Retina (tissue), 1 donor: ENCODE data around the gene EML6.
"Not testable (repeated sequence)": the region's sequence is repeated elsewhere in the genome, so short reads cannot be mapped to it uniquely, and the experiment has no call there.

Source experiments
- DNase-seq: peaks from one replicate; pipeline ENCODE4 v3.0.0-alpha.2; 2016

Gene EML6

DNA sequence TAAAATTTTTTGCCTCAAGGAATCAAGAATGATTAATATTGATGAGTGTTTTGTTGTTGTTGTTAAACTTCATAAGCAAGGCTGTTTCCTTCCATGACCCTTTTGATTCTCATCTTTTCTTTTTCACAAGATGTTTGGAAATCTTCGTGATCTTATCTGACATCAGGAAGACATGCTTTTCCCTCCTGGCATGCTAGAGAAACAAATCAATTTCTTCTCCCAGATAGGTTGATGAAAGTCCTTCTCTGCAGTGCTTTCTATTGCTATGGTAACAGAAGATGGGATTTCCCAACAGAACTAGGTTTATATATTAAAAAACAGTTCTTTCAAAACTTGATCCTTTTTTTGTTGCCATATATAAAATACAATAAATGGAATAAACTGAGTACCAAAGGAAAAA, 85.2 kb downstream of the EML6 start:
- DNase-seq, result no peak

DNA sequence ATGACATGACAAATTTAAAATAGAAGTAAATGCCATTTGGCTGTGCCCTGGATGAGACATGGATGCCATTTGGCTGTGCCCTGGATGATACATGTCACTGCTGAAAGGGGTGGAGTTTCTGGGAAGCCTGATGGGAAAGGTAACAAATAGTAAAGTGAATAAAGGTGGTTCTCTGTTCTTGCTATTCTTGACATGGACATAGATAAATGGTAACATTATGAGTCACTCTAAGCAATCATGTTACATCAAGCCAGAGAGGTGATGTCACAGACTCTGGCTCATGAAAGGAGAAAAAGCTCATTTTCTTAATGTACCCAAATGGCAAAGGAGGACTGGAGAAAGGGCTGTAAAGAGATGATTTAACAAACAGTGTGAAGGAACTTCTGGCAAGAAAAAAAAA, 86.4 kb downstream of the EML6 start:
- DNase-seq, result no peak

DNA sequence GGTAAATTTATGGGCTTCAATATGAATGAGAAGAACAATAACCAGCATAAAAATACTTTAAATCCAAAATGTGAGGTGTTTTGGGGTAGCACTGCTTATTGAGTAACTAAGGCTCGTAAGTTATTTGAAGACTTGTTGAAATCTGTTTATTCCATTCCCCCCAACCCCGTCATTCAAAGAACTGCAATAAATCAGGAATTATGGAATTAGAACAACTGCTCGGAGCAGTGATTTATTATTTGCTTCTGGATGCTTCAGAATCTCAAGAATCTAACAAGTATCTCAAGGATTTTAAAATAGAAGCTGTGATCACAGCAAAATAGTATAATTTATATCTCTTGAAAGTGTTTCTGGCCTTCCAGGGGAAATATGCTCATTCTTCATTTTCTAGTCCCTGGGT, 86.8 kb downstream of the EML6 start:
- DNase-seq, result no peak

DNA sequence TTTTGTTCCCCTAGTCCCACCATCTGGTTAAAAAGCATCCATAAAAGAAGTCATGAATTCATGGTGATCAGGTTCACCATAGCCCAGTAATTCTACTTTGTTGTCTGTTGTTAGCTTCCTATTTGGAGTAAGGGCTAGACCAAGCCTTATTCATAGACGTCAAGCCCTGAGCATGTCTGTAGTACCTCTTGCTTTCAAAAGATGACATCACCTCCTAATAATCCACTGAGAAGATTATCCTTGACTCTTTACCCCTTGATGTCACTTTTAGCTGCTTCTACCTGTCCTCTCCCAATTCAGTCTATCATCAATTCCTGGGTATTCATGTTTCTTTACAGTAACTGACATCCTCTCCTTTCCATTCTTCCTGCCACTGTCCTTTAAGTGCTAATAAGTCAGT, 90.1 kb downstream of the EML6 start:
- DNase-seq, result no peak

DNA sequence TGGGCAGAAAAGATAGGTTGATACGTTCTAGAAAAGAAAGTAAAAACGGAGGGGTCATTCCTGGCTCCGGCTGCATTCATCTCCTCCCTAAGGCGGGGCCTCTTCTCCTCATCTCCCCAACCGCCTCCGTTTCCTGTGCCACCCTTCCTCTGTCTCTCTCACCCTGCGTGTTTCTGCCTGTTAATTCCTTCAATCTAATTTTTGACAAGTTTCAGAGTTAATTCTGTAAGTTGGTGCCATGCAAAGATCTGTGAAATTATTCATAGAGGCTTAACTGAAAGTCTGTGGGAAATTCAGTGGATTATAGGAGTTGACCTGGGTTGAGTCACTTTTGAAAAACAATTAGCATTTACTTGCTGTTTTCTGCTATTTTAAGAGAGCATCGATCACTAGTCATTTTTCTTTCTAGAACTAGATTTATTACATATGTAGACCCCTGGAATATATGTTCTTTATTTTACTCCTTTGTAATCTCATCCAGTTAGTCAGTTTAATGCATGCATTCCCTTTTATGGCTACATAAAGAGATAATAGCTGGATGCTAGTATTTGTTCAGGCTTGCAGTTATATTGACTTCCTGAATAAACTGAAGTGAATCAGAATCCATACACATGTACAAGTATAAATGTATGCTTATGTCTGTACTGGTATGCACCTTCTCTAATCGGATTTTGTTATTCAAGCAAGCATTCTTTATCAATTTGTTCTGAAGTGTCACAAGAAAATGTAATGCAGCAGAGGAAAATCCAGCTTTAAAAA, 91.1 kb downstream of the EML6 start:
- no peak for DNase-seq

DNA sequence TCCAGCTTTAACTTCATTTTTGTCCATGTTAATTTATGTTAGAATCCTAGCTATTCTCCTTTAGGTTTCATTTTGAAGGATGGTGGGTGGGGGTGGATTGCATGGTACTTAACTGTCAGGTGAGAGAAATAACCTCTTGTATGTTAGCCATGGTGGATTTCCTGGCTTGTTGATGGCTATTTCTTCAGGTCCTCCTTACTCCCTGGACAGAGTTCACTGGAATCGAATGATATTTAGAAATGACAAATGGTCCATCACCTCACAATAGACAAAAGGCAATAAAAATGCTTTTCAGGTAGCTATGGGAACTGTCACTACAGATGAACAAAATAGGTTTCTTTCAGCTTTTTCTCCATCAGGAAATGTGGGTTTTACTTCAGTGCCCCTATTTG, 91.7 kb downstream of the EML6 start:
- DNase-seq, result no peak

DNA sequence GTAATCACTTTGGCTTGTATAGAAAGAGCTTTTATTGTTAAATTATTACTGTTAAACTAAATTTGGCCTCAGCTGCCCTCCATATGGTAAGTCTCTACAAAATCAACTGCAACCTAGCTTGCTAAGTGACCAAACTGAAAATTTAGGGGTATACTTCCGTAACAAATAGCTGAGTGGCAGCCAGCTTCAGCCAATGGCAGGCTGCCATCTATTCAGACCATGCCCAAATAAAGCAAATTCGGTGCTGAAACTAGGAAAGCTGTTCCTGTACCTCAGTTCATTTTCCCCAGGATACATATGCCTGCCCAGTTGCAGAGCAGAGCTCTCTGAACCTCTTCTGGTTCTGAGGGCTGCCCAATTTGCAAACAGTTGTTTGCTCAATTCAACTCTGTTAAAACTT, 94.8 kb downstream of the EML6 start:
- no peak for DNase-seq

DNA sequence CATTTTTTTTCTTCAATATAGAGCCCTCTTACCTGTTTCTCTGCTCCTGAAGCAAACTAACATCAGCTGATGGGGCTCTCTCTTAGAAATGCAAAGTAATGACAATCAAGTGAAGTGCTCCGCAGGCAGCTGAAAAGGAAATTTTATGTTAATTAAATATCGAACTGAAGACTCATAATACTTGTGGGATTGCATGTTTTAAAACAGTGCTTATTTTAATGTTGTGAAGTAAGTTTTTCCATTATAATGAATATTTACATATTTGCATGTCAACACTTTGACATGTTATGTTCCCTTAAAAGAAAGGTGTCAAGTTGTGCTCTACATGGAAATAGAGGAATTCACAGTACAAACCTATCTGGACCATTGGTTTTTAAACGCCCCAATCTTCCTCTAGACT, 97.1 kb downstream of the EML6 start:
- DNase-seq, result no peak

DNA sequence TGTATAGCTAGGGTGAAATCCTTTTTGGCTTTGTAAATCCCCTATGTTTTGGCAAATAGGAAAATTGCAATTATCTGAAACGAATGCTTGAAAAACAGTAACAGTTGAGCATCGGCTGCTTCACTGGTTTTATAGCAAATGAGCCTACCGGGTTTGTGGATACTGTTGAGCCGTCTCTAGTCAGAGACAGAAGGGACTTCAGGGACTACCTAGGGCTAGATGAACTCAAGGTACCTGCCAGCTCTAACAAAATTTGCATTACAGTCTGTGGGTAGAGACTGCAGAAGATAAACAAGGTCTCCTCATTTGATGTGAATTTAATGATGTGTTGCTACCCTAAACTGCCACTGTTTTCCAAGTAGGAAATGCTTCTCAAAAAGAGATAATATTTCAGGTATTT, 101.1 kb downstream of the EML6 start:
- DNase-seq, result no peak

DNA sequence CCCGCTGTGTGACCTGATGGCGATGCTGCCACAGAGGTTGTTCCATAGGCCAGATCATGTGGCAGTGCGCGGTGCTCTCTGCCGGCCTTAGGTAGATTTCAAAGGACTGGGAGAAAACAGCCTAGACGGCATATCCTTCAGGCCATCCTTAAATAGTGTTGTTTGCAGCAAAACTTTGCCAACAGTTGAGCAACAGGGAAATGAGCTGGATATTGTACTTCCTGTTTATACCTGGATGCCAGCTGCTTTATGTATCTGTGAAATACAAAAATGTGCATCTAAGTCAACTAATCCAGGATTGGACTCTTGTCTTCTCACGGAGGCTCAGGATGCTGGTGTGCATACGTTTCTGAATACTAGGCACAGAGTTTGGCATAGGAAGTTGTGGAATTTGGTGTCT, 107.1 kb downstream of the EML6 start:
- DNase-seq, result no peak

DNA sequence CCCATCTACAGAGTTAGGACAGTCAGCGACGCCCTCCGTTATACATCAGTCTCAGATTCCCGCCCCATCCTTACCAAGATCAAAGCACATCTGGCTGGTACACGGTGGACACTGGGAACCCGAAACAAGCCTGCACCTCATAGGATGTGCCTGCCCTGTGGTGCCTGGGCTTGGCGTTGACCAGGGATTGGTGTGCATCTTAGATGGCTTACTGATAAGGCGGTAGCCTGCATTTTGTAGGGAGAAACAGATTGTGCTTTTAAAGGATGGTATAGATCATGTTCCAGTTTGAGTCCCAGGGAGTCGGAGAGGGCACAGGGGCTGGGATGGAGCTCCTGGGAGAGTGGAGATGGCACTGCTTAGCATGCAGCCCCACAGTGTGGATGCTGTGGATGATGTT, 108.0 kb downstream of the EML6 start:
- no peak for DNase-seq

DNA sequence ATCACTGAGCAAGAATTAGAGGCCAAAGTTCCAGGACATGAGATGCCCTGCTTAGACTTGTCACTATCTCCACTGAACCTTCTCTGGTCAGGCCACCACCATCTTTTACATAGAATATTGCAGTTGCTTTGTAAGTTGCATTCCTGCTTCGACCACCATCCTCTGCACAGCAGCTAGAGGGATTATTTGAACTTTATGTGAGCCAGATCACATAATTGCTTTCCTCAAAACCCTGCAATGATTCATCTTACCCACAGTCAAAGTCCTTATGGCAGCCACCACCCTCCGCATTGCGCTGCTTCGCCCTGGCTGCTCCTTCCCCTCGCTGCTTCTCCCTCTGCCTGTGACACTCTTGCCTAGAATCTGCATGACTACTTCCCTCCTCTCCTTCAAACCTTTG, 111.3 kb downstream of the EML6 start:
- no peak for DNase-seq

DNA sequence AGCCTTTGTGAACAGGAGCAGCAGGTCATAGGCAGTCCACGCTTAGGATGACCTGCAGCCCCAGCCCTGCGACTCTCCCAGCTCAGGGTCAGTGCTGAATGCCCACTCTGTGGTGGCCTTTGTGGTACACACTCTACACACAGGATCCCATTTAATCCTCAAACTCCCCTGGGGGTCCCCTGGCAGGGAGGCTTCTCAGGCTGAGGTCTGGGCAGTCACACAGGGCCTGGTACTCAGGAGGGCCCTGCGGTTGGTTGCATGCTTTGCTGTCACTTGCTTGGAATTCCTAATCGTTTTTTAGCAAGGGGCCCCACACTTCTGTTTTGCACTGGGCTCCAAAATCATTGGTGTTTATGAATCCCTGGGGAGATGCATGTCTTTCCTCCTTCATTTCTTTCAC, 113.0 kb downstream of the EML6 start:
- no peak for DNase-seq

DNA sequence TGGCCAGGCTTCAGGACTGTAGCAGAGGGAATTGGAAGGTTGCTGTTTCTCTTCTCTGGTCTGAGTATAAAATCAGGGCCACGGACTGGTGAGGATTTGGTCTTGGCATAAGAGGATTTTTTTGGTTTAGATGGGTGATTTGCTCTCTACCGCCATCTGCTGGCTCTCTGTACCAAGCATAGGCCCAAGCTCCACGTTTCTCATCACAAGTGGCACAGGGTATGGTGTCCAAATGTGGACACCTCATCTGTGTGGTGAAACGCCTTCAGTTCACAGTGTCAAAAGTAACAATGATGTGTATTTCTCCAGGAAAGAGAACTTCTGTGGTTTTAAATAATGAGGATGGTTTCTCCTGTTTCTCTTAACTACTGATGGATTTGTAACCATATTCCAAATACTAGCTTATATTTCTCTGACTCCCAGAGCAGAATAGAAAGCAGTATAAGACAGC, 115.1 kb downstream of the EML6 start:
- DNase-seq, result peak; percentile 78

DNA sequence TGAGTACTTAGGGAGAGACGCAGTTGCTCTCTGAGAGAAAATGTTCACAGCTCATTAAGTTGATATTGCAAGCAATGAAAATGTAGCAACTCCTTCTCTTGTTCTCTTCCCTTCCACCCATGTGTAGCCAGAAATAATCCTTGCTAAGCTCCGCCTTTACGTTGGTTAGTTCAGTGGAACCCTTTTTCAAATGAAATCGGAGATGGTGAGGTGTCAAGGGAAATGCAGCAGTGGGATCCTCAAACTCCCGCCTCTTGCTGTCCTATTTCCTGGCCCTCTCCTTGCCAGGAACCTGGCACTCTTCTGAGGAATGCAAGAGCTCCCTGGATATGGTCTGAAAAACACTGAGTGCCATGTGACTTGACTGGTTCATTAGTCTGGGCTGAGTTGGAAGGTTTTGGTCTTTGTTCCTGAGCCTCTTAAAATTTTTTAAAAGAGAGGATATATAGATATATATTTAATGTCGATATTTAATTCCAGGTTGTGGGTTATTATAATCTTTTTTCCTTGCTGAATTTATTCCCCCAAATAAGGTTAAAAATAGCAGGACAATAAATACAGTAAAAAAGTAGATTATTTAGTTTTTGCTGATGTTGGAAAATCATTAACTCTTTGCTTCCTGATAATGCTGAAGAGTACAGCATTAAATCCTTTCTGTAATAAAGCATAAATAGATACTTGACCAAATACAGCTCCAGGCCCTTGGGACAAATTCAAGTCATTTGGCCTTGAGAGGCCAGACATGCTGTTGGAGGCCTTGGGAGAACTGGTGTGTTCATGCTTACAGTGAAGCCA, 116.2 kb downstream of the EML6 start:
- DNase-seq, result no peak

DNA sequence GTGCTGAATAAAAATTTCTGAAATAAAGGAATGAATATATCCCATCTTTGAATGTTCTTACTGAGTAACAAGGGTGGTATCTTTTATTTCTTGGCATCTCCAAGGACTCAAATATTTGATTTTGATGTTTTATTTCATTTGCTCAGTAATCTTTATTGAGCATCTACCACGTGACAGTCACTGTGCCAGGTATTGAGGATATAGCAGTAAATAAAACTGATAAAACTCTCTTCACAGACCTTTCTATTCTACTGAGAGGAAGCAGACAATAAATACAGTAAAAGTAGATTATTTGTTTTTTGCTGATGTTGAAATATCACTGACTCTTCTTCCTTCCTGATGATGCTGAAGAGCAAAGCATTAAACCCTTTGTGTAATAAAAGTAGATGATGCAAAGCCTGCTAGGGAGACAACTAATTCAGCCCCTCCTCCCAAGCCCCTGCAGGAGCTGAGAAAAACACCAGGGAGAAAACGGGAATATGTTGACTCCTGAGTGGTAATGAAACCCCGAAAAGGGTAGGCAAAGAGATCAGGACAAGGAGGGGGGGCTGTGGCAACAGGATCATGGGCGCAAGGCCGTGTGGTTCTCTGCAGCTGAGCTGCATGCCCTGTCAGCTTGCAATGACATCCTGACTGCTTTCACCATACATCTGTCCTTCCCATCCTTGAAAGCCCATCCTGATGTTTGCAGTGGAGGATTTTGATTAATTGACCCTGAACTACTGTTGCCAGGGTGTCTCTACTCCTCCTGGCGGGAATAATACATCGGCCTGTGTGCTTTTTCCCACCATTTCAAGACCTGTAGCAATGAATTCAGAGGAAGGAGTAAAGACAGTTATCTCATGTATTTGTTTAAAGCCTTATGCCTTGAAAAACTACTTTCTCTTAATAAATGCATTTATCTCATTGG, 117.4 kb downstream of the EML6 start:
- DNase-seq, result peak; percentile 20

DNA sequence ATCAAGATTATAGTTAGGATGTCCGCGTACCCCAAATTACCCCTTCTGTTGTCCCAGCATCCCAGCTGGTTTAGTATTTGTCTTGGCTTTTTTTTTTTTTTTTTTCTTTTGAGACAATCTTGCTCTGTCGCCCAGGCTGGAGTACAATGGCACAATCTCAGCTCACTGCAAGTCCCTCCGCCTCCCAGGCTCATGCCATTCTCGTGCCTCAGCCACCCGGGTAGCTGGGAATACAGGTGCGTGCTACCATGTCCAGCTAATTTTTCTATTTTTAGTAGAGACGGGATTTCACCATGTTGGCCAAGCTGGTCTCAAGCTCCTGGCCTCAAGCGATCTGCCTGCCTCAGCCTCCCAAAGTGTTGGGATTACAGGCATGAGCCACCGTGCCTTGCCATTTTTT, 118.0 kb downstream of the EML6 start:
- DNase-seq, result not testable (repeated sequence)

DNA sequence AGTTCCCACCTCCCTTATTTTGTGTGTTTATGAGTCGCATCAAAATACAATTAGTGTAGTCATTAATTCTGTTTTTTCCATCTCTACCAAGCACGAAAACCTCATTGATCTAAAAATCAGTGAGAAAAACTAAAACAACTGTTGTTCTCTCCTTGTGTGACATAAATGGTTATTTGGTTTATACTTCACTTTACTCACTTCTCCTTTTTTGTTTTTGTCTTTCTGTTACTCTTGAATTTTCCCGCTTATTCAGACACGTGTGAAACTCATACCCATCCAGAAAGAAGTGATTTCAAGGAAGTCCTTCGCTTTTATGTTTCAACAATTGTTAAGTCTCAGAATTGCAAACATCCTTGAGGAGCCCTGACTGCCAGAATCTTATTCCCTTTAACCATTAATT, 121.6 kb downstream of the EML6 start:
- no peak for DNase-seq

DNA sequence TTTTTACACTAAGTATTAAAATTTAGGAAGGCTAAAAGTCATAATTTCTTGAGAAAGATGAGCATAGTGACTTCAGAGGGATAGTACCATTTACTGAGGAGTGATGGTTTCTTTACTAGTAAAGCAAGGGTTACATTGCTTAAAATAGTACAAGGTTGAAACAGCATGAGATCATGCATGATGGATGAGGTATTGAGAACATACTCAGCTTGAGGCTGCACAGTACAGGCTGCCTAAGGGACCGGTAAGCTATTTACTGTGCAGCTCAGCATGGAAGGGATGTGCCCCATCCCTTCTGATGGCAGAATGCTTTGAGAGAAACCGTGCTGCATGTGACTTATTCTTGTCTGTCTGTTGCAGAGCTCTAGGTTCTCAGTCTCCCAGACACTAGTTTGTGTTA, 122.1 kb downstream of the EML6 start:
- no peak for DNase-seq

DNA sequence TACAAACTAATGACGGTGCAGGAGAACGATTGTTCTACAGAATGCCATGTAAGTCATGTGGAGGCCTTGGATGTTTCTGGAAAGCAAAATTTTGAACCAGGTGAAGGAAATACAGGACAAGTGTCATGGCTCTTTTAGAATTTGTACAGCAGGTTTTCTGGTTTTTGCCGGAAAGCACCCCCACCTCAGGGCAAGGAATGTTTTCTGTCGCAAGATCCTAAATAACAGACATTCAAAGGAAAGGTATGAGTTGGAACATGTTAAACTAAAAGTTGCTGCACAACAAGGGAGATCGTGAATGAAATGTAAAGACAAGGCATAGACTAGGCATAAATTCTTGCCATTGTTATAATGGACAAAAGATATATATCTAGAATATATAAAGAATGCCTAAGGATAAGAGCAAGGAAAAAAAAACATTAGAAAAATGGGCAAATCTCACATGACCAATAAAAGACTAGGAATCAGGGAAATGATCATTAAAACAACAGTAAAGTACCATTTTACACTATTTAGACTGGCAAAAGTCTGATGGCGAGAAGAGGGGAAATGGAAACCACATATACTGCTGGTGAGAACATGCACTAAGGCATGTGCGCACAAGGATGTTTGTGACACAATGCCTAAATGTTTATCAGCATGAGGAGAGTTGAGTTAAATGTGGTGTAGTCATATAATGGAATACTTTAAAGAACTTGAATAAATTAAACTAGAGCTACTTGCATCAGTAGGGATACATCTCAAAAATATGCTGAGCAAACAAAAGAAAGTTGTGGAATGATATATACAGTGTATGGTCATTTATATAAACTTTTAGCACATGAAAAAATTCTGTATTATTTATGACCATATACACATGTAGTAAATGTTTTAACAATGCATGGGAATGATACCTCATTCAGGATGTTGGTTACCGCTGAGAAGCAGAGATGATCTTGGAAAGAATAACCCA, 127.0 kb downstream of the EML6 start:
- no peak for DNase-seq

DNA sequence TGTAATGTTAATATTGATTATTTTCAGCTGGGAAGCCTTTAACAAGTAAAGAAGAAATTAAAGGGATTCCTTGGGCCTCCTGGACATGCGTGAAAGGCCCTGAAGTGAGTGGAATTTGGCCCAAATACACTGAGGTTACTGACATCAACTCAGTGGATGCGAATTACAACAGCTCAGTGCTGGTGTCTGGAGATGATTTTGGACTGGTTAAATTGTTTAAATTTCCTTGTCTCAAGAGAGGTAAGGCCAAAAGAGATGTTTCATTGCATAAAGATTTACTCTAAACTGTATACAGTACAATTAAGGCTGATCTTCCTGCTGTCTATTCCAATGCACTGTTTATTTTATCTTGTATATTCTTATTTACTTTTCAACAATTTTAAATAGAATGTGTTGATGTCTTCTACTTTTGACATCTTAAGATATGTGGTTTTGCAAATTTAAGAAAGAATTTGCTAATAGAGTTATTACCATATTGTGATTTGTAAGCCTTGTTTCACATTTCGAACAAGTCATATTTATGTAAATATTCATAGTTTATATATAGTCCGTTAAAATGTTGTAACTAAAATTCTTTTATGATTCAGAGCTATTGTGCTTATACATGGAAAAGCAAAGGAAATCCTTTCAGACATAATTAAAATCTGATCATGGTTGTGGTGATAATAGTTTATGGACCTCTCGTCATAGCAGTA, 130.3 kb downstream of the EML6 start:
- DNase-seq, result no peak

DNA sequence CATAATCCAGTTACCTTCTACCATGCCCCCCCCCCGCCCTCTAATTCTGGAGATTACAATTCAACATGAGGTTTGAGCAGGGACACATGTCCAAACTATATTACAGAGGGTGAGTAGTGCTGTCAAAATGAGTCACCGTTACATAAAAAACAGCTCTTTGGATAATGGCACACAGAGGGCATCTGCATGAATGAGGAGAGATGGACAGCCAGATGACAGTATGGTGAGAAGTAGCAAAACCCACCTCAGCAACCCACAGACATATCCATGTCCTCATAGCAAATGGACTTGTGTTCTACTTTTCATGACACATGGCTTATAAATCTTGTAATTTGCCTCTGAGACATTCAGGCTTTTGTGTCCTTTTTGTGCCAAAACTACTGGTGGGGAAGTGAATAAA, 132.0 kb downstream of the EML6 start:
- DNase-seq, result no peak
